HEK293T (cell line): ENCODE results near the gene ALG1L2.

ENCODE experiments used
- BHLHE40 ChIP-seq: fragments of 450-650 bp; IDR thresholded peaks from 2 replicates; pipeline ENCODE4 v1.6.1; 2016; ENCODE audit warnings: mild to moderate bottlenecking, moderate library complexity, borderline replicate concordance
- CTBP1 ChIP-seq: fragments of 450-650 bp; IDR thresholded peaks from 2 replicates; pipeline ENCODE4 v1.6.1; 2016; ENCODE audit warnings: borderline replicate concordance
- ELF4 ChIP-seq: fragments of 450-650 bp; IDR thresholded peaks from 2 replicates; pipeline ENCODE4 v1.6.1; 2017; ENCODE audit warnings: antibody characterized with exemption
- FOXA1 ChIP-seq: fragments of 450-650 bp; IDR thresholded peaks from 2 replicates; pipeline ENCODE4 v1.6.1; 2016; ENCODE audit warnings: mild to moderate bottlenecking
- FOXM1 ChIP-seq: fragments of 450-650 bp; IDR thresholded peaks from 2 replicates; pipeline ENCODE4 v1.6.1; 2017; ENCODE audit warnings: mild to moderate bottlenecking, borderline replicate concordance
- LEF1 ChIP-seq: fragments of 450-650 bp; IDR thresholded peaks from 2 replicates; pipeline ENCODE4 v1.6.1; 2017; ENCODE audit warnings: mild to moderate bottlenecking, borderline replicate concordance
- TARDBP ChIP-seq: fragments of 450-650 bp; IDR thresholded peaks from 2 replicates; pipeline ENCODE4 v1.6.1; 2016
- ZNF384 ChIP-seq: fragments of 450-650 bp; IDR thresholded peaks from 2 replicates; pipeline ENCODE4 v1.6.1; 2016

GRCh38 chr3:130081351-130081881 lies at the start of gene ALG1L2:
- TF ChIP-seq FOXM1 (no peak), FOXA1 (no peak), ZNF384 (no peak), ELF4 (no peak), BHLHE40 (no peak), LEF1 (no peak), CTBP1 (no peak), TARDBP (no peak)
